Hepatocyte (in vitro differentiated cells): ENCODE data around the gene AQP11.

Experiments
- EZH2 ChIP-seq: fragments of 200-600 bp; sonication (generic); IDR thresholded peaks from 2 replicates; pipeline ENCODE4 v1.6.1; 2016; ENCODE audit warnings: antibody characterized with exemption, mild to moderate bottlenecking, borderline replicate concordance
- EZH2phosphoT487 ChIP-seq: fragments of 200-600 bp; sonication (generic); IDR thresholded peaks from one replicate; pipeline ENCODE4 v1.6.1; 2018; ENCODE audit warnings: antibody characterized with exemption, mild to moderate bottlenecking, low read depth, moderate library complexity; ENCODE audit not compliant: unreplicated experiment, severe bottlenecking
- TF ChIP-seq, protein P1 (sequence below): fragments of 200-600 bp; sonication (generic); IDR thresholded peaks from 2 replicates; pipeline ENCODE4 v1.5.1; 2016; ENCODE audit warnings: antibody characterized with exemption, mild to moderate bottlenecking; ENCODE audit not compliant: poor library complexity

DNA sequence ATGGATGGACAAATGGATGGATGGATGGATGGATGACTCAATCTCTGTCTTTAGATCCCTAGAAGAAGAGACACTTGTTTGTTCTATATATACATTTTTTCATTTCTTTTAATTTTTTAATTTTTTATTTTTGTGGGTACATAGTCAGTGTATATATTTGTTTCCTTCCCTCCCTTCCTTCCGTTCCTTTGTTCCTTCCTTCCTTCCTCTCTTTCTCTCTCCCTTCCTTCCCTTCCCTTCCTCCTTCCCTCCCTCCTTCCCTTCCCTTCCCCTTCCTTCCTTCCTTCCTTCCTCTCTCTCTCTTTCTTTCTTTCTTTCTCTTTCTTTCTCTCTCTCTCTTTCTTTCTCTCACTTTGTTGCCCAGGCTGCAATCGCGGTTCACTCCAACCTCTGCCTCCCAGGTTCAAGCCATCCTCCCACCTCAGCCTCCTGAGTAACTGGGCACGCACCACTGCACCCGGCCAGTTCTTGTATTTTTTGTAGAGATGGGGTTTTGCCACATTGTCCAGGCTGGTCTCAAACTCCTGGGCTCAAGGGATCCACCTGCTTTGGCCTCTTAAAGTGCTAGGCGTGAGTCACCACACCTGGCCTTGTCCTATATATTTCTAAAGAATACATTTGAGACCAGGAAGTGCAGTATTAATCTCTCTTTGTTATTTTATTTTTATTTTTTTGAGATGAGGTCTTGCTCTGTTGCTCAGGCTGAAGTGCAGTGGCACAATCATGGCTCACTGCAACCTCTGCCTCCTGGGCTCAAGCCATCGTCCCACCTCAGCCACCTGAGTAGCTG, 42.5 kb upstream of the AQP11 start:
- TF ChIP-seq, protein P1, sequence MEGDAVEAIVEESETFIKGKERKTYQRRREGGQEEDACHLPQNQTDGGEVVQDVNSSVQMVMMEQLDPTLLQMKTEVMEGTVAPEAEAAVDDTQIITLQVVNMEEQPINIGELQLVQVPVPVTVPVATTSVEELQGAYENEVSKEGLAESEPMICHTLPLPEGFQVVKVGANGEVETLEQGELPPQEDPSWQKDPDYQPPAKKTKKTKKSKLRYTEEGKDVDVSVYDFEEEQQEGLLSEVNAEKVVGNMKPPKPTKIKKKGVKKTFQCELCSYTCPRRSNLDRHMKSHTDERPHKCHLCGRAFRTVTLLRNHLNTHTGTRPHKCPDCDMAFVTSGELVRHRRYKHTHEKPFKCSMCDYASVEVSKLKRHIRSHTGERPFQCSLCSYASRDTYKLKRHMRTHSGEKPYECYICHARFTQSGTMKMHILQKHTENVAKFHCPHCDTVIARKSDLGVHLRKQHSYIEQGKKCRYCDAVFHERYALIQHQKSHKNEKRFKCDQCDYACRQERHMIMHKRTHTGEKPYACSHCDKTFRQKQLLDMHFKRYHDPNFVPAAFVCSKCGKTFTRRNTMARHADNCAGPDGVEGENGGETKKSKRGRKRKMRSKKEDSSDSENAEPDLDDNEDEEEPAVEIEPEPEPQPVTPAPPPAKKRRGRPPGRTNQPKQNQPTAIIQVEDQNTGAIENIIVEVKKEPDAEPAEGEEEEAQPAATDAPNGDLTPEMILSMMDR = no peak
- TF ChIP-seq EZH2phosphoT487 = no peak
- no peak for TF ChIP-seq EZH2
